H9 (cell line): Measurements from ENCODE around the gene PPCDC. TPM values are rescaled to one million over a fixed set of nuclear protein-coding genes. Genes with fewer than 3 reads are reported as not detected.
A peak's percentile ranks its signal among the peaks of the same experiment; 100 is the strongest.

Source experiments
- DNase-seq: peaks from one replicate; pipeline ENCODE4 v3.0.0-alpha.2; 2017
- H2AFZ ChIP-seq: one replicate; pipeline ENCODE4 v1.6.1; 2013; ENCODE audit warnings: mild to moderate bottlenecking, low read length, control low read depth, moderate library complexity
- H2AK5ac ChIP-seq: 2 replicates; pipeline ENCODE4 v1.6.1; 2013; ENCODE audit warnings: low read length, control low read depth, mixed read lengths; ENCODE audit not compliant: insufficient read length
- H2BK120ac ChIP-seq: one replicate; pipeline ENCODE4 v1.6.1; 2013; ENCODE audit warnings: low read depth, mild to moderate bottlenecking, low read length, control low read depth, inconsistent platforms; ENCODE audit not compliant: poor library complexity, severe bottlenecking
- H2BK12ac ChIP-seq: 2 replicates; pipeline ENCODE4 v1.6.1; 2013; ENCODE audit warnings: low read length, control low read depth, mixed read lengths, low read depth; ENCODE audit not compliant: insufficient read length
- H2BK15ac ChIP-seq: 2 replicates; pipeline ENCODE4 v1.6.1; 2013; ENCODE audit warnings: low read depth, low read length, control low read depth
- H2BK20ac ChIP-seq: one replicate; pipeline ENCODE4 v1.6.1; 2013; ENCODE audit warnings: low read depth, mild to moderate bottlenecking, low read length, control low read depth, inconsistent platforms; ENCODE audit not compliant: poor library complexity, severe bottlenecking
- H2BK5ac ChIP-seq: 2 replicates; pipeline ENCODE4 v1.6.1; 2013; ENCODE audit warnings: low read length, control low read depth, mixed read lengths; ENCODE audit not compliant: insufficient read length
- H3K14ac ChIP-seq: 2 replicates; pipeline ENCODE4 v1.6.1; 2013; ENCODE audit warnings: low read length, control low read depth; ENCODE audit not compliant: insufficient read depth
- H3K18ac ChIP-seq: 2 replicates; pipeline ENCODE4 v1.6.1; 2013; ENCODE audit warnings: low read depth, mild to moderate bottlenecking, mixed read lengths, low read length, control low read depth; ENCODE audit not compliant: insufficient read length
- H3K23ac ChIP-seq: 2 replicates; pipeline ENCODE4 v1.6.1; 2013; ENCODE audit warnings: low read length, control low read depth, mixed read lengths, low read depth; ENCODE audit not compliant: insufficient read length
- H3K23me2 ChIP-seq: 2 replicates; pipeline ENCODE4 v1.6.1; 2013; ENCODE audit warnings: low read depth, mild to moderate bottlenecking, mixed read lengths, low read length, control low read depth; ENCODE audit not compliant: insufficient read length, poor library complexity, severe bottlenecking
- H3K27ac ChIP-seq: 2 replicates; pipeline ENCODE4 v1.5.1; 2013; ENCODE audit warnings: low read length, control low read depth, mixed read lengths, low read depth; ENCODE audit not compliant: insufficient read length
- H3K27me3 ChIP-seq: 2 replicates; pipeline ENCODE4 v1.6.1; 2013; ENCODE audit warnings: low read length, control low read depth, inconsistent platforms; ENCODE audit not compliant: insufficient read depth
- H3K4ac ChIP-seq: 2 replicates; pipeline ENCODE4 v1.6.1; 2013; ENCODE audit warnings: low read depth, mild to moderate bottlenecking, control low read depth, inconsistent platforms, low read length, moderate library complexity
- H3K4me1 ChIP-seq: 2 replicates; pipeline ENCODE4 v1.6.1; 2013; ENCODE audit warnings: low read length, control low read depth, inconsistent platforms; ENCODE audit not compliant: insufficient read depth
- H3K4me2 ChIP-seq: 2 replicates; pipeline ENCODE4 v1.6.1; 2013; ENCODE audit warnings: low read length, control low read depth, mixed read lengths; ENCODE audit not compliant: insufficient read length, insufficient read depth
- H3K56ac ChIP-seq: 2 replicates; pipeline ENCODE4 v1.6.1; 2013; ENCODE audit warnings: low read depth, mild to moderate bottlenecking, mixed read lengths, low read length, control low read depth; ENCODE audit not compliant: insufficient read length
- H3K79me1 ChIP-seq: 2 replicates; pipeline ENCODE4 v1.6.1; 2013; ENCODE audit warnings: low read depth, mild to moderate bottlenecking, moderate library complexity, low read length, control low read depth, inconsistent platforms; ENCODE audit not compliant: insufficient read depth, poor library complexity, severe bottlenecking
- H3K79me2 ChIP-seq: 2 replicates; pipeline ENCODE4 v1.6.1; 2013; ENCODE audit warnings: low read length, control low read depth, inconsistent platforms; ENCODE audit not compliant: insufficient read depth
- H3K9ac ChIP-seq: 2 replicates; pipeline ENCODE4 v1.6.1; 2013; ENCODE audit warnings: low read length, control low read depth, mixed read lengths; ENCODE audit not compliant: insufficient read length; ENCODE audit errors: extremely low read depth
- H3K9me3 ChIP-seq: one replicate; pipeline ENCODE4 v1.6.1; 2013; ENCODE audit warnings: low read depth, low read length, inconsistent platforms; ENCODE audit not compliant: control insufficient read depth
- H3T11ph ChIP-seq: one replicate; pipeline ENCODE4 v1.6.1; 2013; ENCODE audit warnings: mild to moderate bottlenecking, low read length, control low read depth, inconsistent platforms
- H4K20me1 ChIP-seq: one replicate; pipeline ENCODE4 v1.6.1; 2013; ENCODE audit not compliant: control insufficient read depth, insufficient read length, insufficient read depth
- H4K5ac ChIP-seq: 2 replicates; pipeline ENCODE4 v1.6.1; 2013; ENCODE audit warnings: low read depth, mild to moderate bottlenecking, mixed read lengths, low read length, control low read depth; ENCODE audit not compliant: insufficient read length
- H4K8ac ChIP-seq: replicated peaks from 2 replicates; pipeline ENCODE4 v1.6.1; 2013; ENCODE audit warnings: low read length, control low read depth, mixed read lengths, low read depth; ENCODE audit not compliant: insufficient read length
- H4K91ac ChIP-seq: 2 replicates; pipeline ENCODE4 v1.6.1; 2013; ENCODE audit warnings: low read depth, mild to moderate bottlenecking, moderate library complexity, mixed read lengths, low read length, control low read depth; ENCODE audit not compliant: insufficient read length
- H3K27ac Mint-ChIP-seq, 3 experiments: 2 replicates in 2 of 3; 3 replicates in 1 of 3; pipeline ENCODE4 v1.8.0; 2020 to 2021; ENCODE audit warnings: mixed read lengths in 3 of 3, mild to moderate bottlenecking in 1 of 3, moderate library complexity in 1 of 3
- H3K27me3 Mint-ChIP-seq: 2 replicates; pipeline ENCODE4 v1.8.0; 2021; ENCODE audit warnings: low read depth, mild to moderate bottlenecking, moderate library complexity, mixed read lengths
- H3K36me3 Mint-ChIP-seq, 3 experiments: 2 replicates in 2 of 3; 3 replicates in 1 of 3; pipeline ENCODE4 v1.8.0; 2020 to 2021; ENCODE audit warnings: low read depth in 3 of 3, mixed read lengths in 3 of 3; ENCODE audit not compliant: insufficient read depth in 1 of 3
- H3K4me1 Mint-ChIP-seq, 2 experiments: 2 replicates each; pipeline ENCODE4 v1.8.0; 2020; ENCODE audit warnings: mixed read lengths in 2 of 2
- H3K4me3 Mint-ChIP-seq, 2 experiments: 2 replicates in 1 of 2; 3 replicates in 1 of 2; pipeline ENCODE4 v1.8.0; 2020 to 2021; ENCODE audit warnings: mild to moderate bottlenecking in 2 of 2, mixed read lengths in 2 of 2, moderate library complexity in 1 of 2
- H3K9me3 Mint-ChIP-seq, 2 experiments: 2 replicates in 1 of 2; 3 replicates in 1 of 2; pipeline ENCODE4 v1.8.0; 2020; ENCODE audit warnings: mild to moderate bottlenecking in 2 of 2, mixed read lengths in 2 of 2, moderate library complexity in 1 of 2
- WGBS: extraction: QIAGEN DNeasy Blood & Tissue Kit; methylation state at CpG from one replicate; pipeline ENCODE4 v1.1.7; 2013; ENCODE audit warnings: missing lambda C conversion rate, low lambda C conversion rate, mixed read lengths; ENCODE audit not compliant: insufficient read length; ENCODE audit errors: extremely low coverage; 5-methylcytosine and 5-hydroxymethylcytosine counted together
- total RNA-seq: library from RNA; stranded (reverse); gene quantifications from 2 replicates; pipeline ENCODE4 v1.2.1, GENCODE V29; 2021
- TF ChIP-seq, protein P1 (sequence below): fragments of 200-600 bp; sonication (generic); conservative IDR thresholded peaks from 3 replicates; pipeline ENCODE4 v1.8.0; 2021; ENCODE audit warnings: antibody characterized with exemption, mild to moderate bottlenecking

Gene PPCDC
- total RNA-seq, 1 experiment from 2014 or later: 17.6 TPM

DNA sequence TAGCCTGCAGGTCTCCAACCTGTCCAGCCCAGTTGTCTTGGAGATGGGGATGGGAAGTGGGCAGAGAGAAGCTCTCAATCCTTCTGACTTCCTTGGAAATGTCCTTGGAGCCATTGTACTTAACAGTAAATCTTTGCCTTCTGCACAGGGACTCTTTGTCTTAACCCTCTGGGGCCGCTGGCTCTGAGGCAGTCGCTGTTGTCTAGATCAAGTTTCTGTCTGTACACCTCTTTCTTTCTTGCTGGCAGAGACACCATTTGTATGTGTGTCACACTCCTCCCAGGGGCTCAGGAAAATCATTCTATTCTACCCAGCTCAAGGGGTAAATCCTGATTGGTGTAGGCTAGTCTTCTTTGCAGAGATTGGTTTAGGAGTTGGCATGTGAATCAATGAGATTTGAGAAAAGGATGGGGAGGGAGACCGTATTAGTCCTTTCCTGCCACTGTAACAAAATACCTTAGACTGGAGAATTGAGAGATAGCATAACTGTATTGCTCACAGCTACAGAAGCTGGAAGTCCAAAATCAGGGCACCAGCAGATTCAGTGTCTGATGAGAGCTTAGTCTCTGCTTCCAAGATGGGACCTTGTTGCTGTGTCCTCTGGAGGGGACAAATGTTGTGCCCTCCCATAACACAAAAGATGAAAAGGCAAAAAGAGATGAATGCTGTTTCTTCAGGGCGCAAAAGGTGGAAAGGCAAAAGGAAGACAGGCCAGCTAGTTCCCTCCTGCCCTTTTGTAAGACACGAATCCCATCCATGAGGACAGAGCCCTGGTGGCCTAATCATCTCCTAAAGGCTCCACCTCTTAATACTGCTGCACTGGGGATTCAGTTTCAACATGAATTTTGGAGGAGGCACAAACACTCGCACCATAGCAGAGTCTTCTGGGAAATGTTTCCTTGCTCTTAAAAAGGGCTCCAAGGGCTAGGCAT is 66.3 kb downstream of the PPCDC start:
- H3K4me1 Mint-ChIP-seq: no peaks in the 10 kb centered on the region
- no peak for DNase-seq
- Histone ChIP-seq H4K8ac (no peak overlapping the region), H3K9ac (no peak overlapping the region), H2BK20ac (no peak overlapping the region), H2AFZ (no peak overlapping the region), H4K91ac (no peak overlapping the region), H4K20me1 (no peaks in the 10 kb centered on the region), H3K23ac (no peak overlapping the region), H3T11ph (no peak overlapping the region), H2BK120ac (no peak overlapping the region), H3K4me1 (no peaks in the 10 kb centered on the region), H3K79me2 (no peaks in the 10 kb centered on the region), H3K27me3 (no peaks in the 10 kb centered on the region), H2AK5ac (no peak overlapping the region), H2BK15ac (no peak overlapping the region; the same call in 1 of the 2 replicates), H3K14ac (no peak overlapping the region), H3K4me2 (no peak overlapping the region), H4K5ac (no peak overlapping the region), H3K4ac (no peak overlapping the region), H3K56ac (no peak overlapping the region), H3K27ac (no peak overlapping the region), H2BK12ac (peak overlapping the region; percentile 73), H2BK5ac (no peak overlapping the region), H3K18ac (no peak overlapping the region), H3K79me1 (no peaks in the 10 kb centered on the region), H3K9me3 (no peaks in the 10 kb centered on the region), H3K23me2 (no peaks in the 10 kb centered on the region)
- peaks cover 3 to 11% of the 10 kb centered on the region in 2 experiments; a peak in 3 of 5 replicates for H3K9me3 Mint-ChIP-seq
- no CpG with 5 or more reads among the region's 6 CpGs for WGBS
- H3K36me3 Mint-ChIP-seq: no peaks in the 10 kb centered on the region; a peak in 1 of 7 replicates
- no peak overlapping the region; a peak in 1 of 5 replicates for H3K4me3 Mint-ChIP-seq
- TF ChIP-seq, protein P1, sequence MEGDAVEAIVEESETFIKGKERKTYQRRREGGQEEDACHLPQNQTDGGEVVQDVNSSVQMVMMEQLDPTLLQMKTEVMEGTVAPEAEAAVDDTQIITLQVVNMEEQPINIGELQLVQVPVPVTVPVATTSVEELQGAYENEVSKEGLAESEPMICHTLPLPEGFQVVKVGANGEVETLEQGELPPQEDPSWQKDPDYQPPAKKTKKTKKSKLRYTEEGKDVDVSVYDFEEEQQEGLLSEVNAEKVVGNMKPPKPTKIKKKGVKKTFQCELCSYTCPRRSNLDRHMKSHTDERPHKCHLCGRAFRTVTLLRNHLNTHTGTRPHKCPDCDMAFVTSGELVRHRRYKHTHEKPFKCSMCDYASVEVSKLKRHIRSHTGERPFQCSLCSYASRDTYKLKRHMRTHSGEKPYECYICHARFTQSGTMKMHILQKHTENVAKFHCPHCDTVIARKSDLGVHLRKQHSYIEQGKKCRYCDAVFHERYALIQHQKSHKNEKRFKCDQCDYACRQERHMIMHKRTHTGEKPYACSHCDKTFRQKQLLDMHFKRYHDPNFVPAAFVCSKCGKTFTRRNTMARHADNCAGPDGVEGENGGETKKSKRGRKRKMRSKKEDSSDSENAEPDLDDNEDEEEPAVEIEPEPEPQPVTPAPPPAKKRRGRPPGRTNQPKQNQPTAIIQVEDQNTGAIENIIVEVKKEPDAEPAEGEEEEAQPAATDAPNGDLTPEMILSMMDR: no peak
- H3K27ac Mint-ChIP-seq: peak overlapping the region in 1 of 3 experiments; percentile 6; a peak in 1 of 7 replicates
- peaks cover 14% of the 10 kb centered on the region for H3K27me3 Mint-ChIP-seq
